ENCODE results near the gene CORO2A. TPM values are rescaled to one million over a fixed set of nuclear protein-coding genes. Genes with fewer than 3 reads are reported as not detected.

CORO2A gene
- total and polyA plus RNA-seq, 2 of the 8 experiments (the other 6 are each of a cell fraction or from before 2014, with no cell fraction given) = 13.7 to 27.9 TPM

GRCh38 chr9:98105006-98105405 is 87.4 kb downstream of the CORO2A start:
- H4K91ac ChIP-seq (replicated peaks; ENCODE audit: insufficient read length, low read length) = no peak overlapping the region
- peaks cover 0 to 1% of the 10 kb centered on the region in 2 experiments for H4K20me1 ChIP-seq (replicated peaks in 1 of 2; ENCODE audit: control insufficient read depth in 1 of 2, insufficient read depth in 2 of 2, low read length in 2 of 2)
- no peak overlapping the region for H2BK120ac ChIP-seq (replicated peaks; ENCODE audit: low read depth, low read length)
- no peak for DNase-seq (ENCODE audit: low read depth in 1 of 2, low spot score in 2 of 2)
- H2AFZ ChIP-seq (ENCODE audit: low read length) = no peak overlapping the region
- H3K9me3 ChIP-seq (ENCODE audit: insufficient read depth in 2 of 2, low read depth in 1 of 2, low read length in 1 of 2) = no peaks in the 10 kb centered on the region
- H3K27ac ChIP-seq (ENCODE audit: low read depth, low read length) = no peak overlapping the region
- WGBS, 2 experiments (ENCODE audit: extremely low coverage in 1 of 2, insufficient coverage in 1 of 2, insufficient read length in 1 of 2, insufficient replicate concordance in 2 of 2, low coverage in 1 of 2, low lambda C conversion rate in 2 of 2, missing lambda C conversion rate in 1 of 2) = 90% methylated on average over 7 of the region's 7 CpGs; no CpG with 5 or more reads in 1 of the 2 experiments
- no peaks in the 10 kb centered on the region for H3K23me2 ChIP-seq (ENCODE audit: low read depth, low read length)
- ChIA-PET CTCF (ENCODE audit: partially characterized antibody) (interaction anchor here (0.8 to 3.3 kb wide), 6 partner anchors 12 to 305 kb away, joined by 3 to 11 read pairs (median 4); partner anchors contain the start of gene TRIM14), POLR2A (ENCODE audit: partially characterized antibody) (interaction anchor here (0.8 to 2.1 kb wide), 4 partner anchors 13 to 19 kb away, joined by 3 to 4 read pairs (median 4); partner anchors contain the start of gene TRIM14)
- H3K56ac ChIP-seq (replicated peaks; ENCODE audit: insufficient read length, low read depth, low read length) = no peak overlapping the region
- H3K36me3 ChIP-seq (ENCODE audit: control insufficient read depth in 2 of 4, insufficient read depth in 4 of 4, low read length in 3 of 4) = no peaks in the 10 kb centered on the region; a peak in 1 of 8 replicates
- H3K4me3 ChIP-seq (ENCODE audit: extremely low read depth in 1 of 4, insufficient read depth in 2 of 4, low read depth in 3 of 4, low read length in 4 of 4) = no peak overlapping the region
- no peak overlapping the region for H2BK12ac ChIP-seq (ENCODE audit: low read depth, low read length)
- H3K4ac ChIP-seq (replicated peaks; ENCODE audit: insufficient read length, low read depth, low read length) = no peak overlapping the region
- no peak overlapping the region for H2AK5ac ChIP-seq (ENCODE audit: low read depth, low read length)
- H3K79me2 ChIP-seq (ENCODE audit: control insufficient read depth in 1 of 2, insufficient read depth in 2 of 2, low read length in 2 of 2) = no peaks in the 10 kb centered on the region
- H2BK15ac ChIP-seq (ENCODE audit: low read length) = no peak overlapping the region
- H4K8ac ChIP-seq (ENCODE audit: extremely low read depth, insufficient read depth, low read length) = no peak overlapping the region; the same call in 1 of the 2 replicates
- H3K4me2 ChIP-seq (ENCODE audit: insufficient read depth in 1 of 2, low read depth in 2 of 2, low read length in 2 of 2) = no peak overlapping the region
- peaks cover 0 to 7% (median 3%) of the 10 kb centered on the region in 4 experiments; a peak in 4 of 7 replicates for H3K4me1 ChIP-seq (replicated peaks in 1 of 4; ENCODE audit: control insufficient read depth in 3 of 4, insufficient read depth in 4 of 4, low read length in 3 of 4)
- H3K27me3 ChIP-seq (replicated peaks in 1 of 4; ENCODE audit: control insufficient read depth in 3 of 4, extremely low read depth in 1 of 4, insufficient read depth in 3 of 4, low read length in 3 of 4) = no peaks in the 10 kb centered on the region
- no peak overlapping the region for H3K18ac ChIP-seq (ENCODE audit: extremely low read depth, low read length)
- no peaks in the 10 kb centered on the region for H3K79me1 ChIP-seq (ENCODE audit: low read depth, low read length)
- no peak overlapping the region for H2BK20ac ChIP-seq (ENCODE audit: low read length)
- H3K9ac ChIP-seq (replicated peaks in 1 of 4; ENCODE audit: extremely low read depth in 1 of 4, low read depth in 3 of 4, low read length in 3 of 4) = no peak overlapping the region
- no peak overlapping the region for H2BK5ac ChIP-seq (ENCODE audit: low read depth, low read length)
- no peak for FAIRE-seq
- H3K23ac ChIP-seq (ENCODE audit: insufficient read length) = no peak overlapping the region
- H3K14ac ChIP-seq (ENCODE audit: insufficient read length) = no peak overlapping the region
- H4K5ac ChIP-seq (ENCODE audit: insufficient read length, low read depth, low read length) = no peak overlapping the region
- no peak for TF ChIP-seq KDM4A (IDR thresholded peaks at IDR 0.05; ENCODE audit: low read depth, low read length, severe bottlenecking)
- TF ChIP-seq ZNF274 (IDR thresholded peaks at IDR 0.05; ENCODE audit: borderline replicate concordance, extremely low read depth, low read length) = no peak
- no peak for TF ChIP-seq SIX5 (IDR thresholded peaks at IDR 0.05; ENCODE audit: low read depth, low read length)
- no peak for TF ChIP-seq USF2 (IDR thresholded peaks at IDR 0.05; ENCODE audit: low read length)
- no peak for TF ChIP-seq SUZ12 (IDR thresholded peaks at IDR 0.05; ENCODE audit: low read length)
- TF ChIP-seq, protein P1, sequence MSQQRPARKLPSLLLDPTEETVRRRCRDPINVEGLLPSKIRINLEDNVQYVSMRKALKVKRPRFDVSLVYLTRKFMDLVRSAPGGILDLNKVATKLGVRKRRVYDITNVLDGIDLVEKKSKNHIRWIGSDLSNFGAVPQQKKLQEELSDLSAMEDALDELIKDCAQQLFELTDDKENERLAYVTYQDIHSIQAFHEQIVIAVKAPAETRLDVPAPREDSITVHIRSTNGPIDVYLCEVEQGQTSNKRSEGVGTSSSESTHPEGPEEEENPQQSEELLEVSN (IDR thresholded peaks at IDR 0.05) = no peak
- TF ChIP-seq SRF (IDR thresholded peaks at IDR 0.05; ENCODE audit: low read depth, low read length) = no peak
- no peak for TF ChIP-seq CREB1 (IDR thresholded peaks at IDR 0.05)
- no peak for TF ChIP-seq RNF2 (IDR thresholded peaks at IDR 0.05; ENCODE audit: borderline replicate concordance, low read depth, low read length, missing control alignments, poor library complexity, severe bottlenecking)
- TF ChIP-seq, protein P2, sequence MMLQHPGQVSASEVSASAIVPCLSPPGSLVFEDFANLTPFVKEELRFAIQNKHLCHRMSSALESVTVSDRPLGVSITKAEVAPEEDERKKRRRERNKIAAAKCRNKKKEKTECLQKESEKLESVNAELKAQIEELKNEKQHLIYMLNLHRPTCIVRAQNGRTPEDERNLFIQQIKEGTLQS (IDR thresholded peaks at IDR 0.05; ENCODE audit: insufficient read depth, low read depth, low read length) = no peak
